HepG2 (cell line): Measurements from ENCODE around the gene SCEL. TPM values are rescaled to one million over a fixed set of nuclear protein-coding genes. Genes with fewer than 3 reads are reported as not detected.
"Not testable (repeated sequence)": the region's sequence is repeated elsewhere in the genome, so short reads cannot be mapped to it uniquely, and the experiment has no call there.

Experiments
- ATAC-seq: fragments of 200-7000 bp; cut with Tn5 transposase; 3 replicates; pipeline ENCODE4 v1.9.1; 2020; ENCODE audit warnings: mild to moderate bottlenecking, moderate library complexity
- BruUV-seq: library from RNA; stranded (reverse); fragments of 400-500 nt; replicated peaks from 2 replicates; lab custom pipeline; 2021; lab: Mats Ljungman, UMichigan
- CTCF ChIA-PET: fragments of 300-600 bp; formaldehyde crosslinking; extraction: SDS; loops from one replicate; lab custom pipeline; 2021; ENCODE audit warnings: low total read pairs, inconsistent platforms, low intra/inter-chr PET ratio; lab: Yijun Ruan, JAX
- POLR2A ChIA-PET: fragments of 350-600 bp; sonication (Branson Sonifier 250); formaldehyde crosslinking; loops from one replicate; lab custom pipeline; 2020; ENCODE audit warnings: antibody characterized with exemption, inconsistent platforms; lab: Yijun Ruan, JAX
- DNase-seq: peaks from one replicate; pipeline ENCODE4 v3.0.0-alpha.2; 2015; ENCODE audit warnings: low spot score
- FAIRE-seq: peaks from 3 replicates; lab custom pipeline; 2011; peaks lifted over from hg19 to GRCh38; lab: Jason Lieb, UNC
- H2AFZ ChIP-seq: one replicate; pipeline ENCODE4 v1.6.1; 2011; ENCODE audit warnings: low read length, inconsistent platforms
- H3K27ac ChIP-seq: fragments of 300-600 bp; 3 replicates; pipeline ENCODE4 v1.8.0; 2011; ENCODE audit warnings: mixed run types, mild to moderate bottlenecking, mixed read lengths, low read length, inconsistent platforms; ENCODE audit not compliant: insufficient read depth; ENCODE audit errors: extremely low read length
- H3K27me3 ChIP-seq, 2 experiments: fragments of 200-600 bp in 1 of 2; 2 replicates in 1 of 2; 3 replicates in 1 of 2; pipeline versions ENCODE4 v1.6.0 to v1.8.0; 2011; ENCODE audit warnings: low read length in 2 of 2, mild to moderate bottlenecking in 2 of 2, moderate library complexity in 2 of 2, inconsistent platforms in 1 of 2; ENCODE audit not compliant: insufficient read depth in 2 of 2, control insufficient read depth in 1 of 2
- H3K36me3 ChIP-seq, 2 experiments: fragments of 200-600 bp in 1 of 2; replicated peaks in 1 of 2; 2 replicates in 1 of 2; 3 replicates in 1 of 2; pipeline versions ENCODE4 v1.5.1 to v1.8.0; 2011; ENCODE audit warnings: low read length in 2 of 2, inconsistent platforms in 1 of 2; ENCODE audit not compliant: insufficient read depth in 2 of 2, control insufficient read depth in 1 of 2
- H3K4me1 ChIP-seq: 2 replicates; pipeline ENCODE4 v1.5.1; 2012; ENCODE audit warnings: low read length, inconsistent platforms; ENCODE audit not compliant: insufficient read depth
- H3K4me2 ChIP-seq: 2 replicates; pipeline ENCODE4 v1.6.0; 2011; ENCODE audit warnings: low read depth, low read length, inconsistent platforms
- H3K4me3 ChIP-seq, 3 experiments: fragments of 200-600 bp in 1 of 3; sonication (generic), shearing (Covaris generic) in 1 of 3; replicated peaks in 1 of 3; 2 replicates each; pipeline ENCODE4 v1.5.1; 2011 to 2016; ENCODE audit warnings: low read length in 3 of 3, inconsistent platforms in 2 of 3, low read depth in 2 of 3, mild to moderate bottlenecking in 2 of 3, control low read depth in 1 of 3, mixed read lengths in 1 of 3; ENCODE audit not compliant: insufficient read depth in 1 of 3
- H3K79me2 ChIP-seq: one replicate; pipeline ENCODE4 v1.6.1; 2011; ENCODE audit warnings: low read length, inconsistent platforms; ENCODE audit not compliant: insufficient read depth
- H3K9ac ChIP-seq: 2 replicates; pipeline ENCODE4 v1.6.0; 2011; ENCODE audit warnings: mild to moderate bottlenecking, low read depth, low read length, inconsistent platforms; ENCODE audit not compliant: insufficient read depth
- H3K9me3 ChIP-seq: 2 replicates; pipeline ENCODE4 v1.5.1; 2012; ENCODE audit warnings: mild to moderate bottlenecking, low read length
- H4K20me1 ChIP-seq: 2 replicates; pipeline ENCODE4 v1.6.0; 2011; ENCODE audit warnings: inconsistent platforms, mild to moderate bottlenecking, low read length, moderate library complexity; ENCODE audit not compliant: insufficient read depth
- BRD4 ChIP-seq: sonication (generic); formaldehyde crosslinking; IDR thresholded peaks from 2 replicates; pipeline ENCODE4 v1.4.0; 2020; ENCODE audit warnings: missing genetic modification reagents
- PAF1 ChIP-seq: IDR thresholded peaks from 2 replicates; pipeline ENCODE4 v1.6.1; 2016; ENCODE audit warnings: missing genetic modification reagents, missing compliant biosample characterization
- SOX5 ChIP-seq: IDR thresholded peaks from 2 replicates; pipeline ENCODE4 v1.6.1; 2016; ENCODE audit warnings: borderline replicate concordance
- TBP ChIP-seq: sonication (generic); formaldehyde crosslinking; IDR thresholded peaks from 2 replicates; pipeline ENCODE4 v1.5.0; 2020; ENCODE audit warnings: missing genetic modification reagents
- ZNF292 ChIP-seq: sonication (generic); formaldehyde crosslinking; IDR thresholded peaks from 2 replicates; pipeline ENCODE4 v1.8.1; 2022; ENCODE audit warnings: mild to moderate bottlenecking, low read depth, missing genetic modification reagents, borderline replicate concordance
- WGBS: methylation state at CpG from one replicate; pipeline ENCODE4 v1.1.6; 2017; ENCODE audit warnings: low lambda C conversion rate; 5-methylcytosine and 5-hydroxymethylcytosine counted together
- in situ Hi-C: cut with HindIII; loops from 2 replicates; pipeline ENCODE4 v1.10.0; 2017; ENCODE audit warnings: low pct_unique_long_range_greater_than_20kb; ENCODE audit not compliant: extremely low pct_ligation_motif_present
- intact Hi-C: fragments of 100-400 bp; cut with micrococcal nuclease; formaldehyde crosslinking; loops from one replicate; pipeline ENCODE4 v1.10.0; 2022; ENCODE audit not compliant: unreplicated experiment
- polyA plus RNA-seq, 8 experiments: library from polyadenylated mRNA; depleted of rRNA in 3 of 8; stranded (reverse) in 7 of 8; unstranded in 1 of 8; fragments of >200 nt; fragmentation: Illumina TruSeq in 4 of 8; extraction: Trizol in 4 of 8; gene quantifications; 2 replicates each; pipeline versions ENCODE4 v1.2.1 to v1.2.3, GENCODE V29; 2011 to 2016; ENCODE audit warnings: low read depth in 4 of 8, missing spikeins in 1 of 8, mixed read lengths in 1 of 8; ENCODE audit not compliant: insufficient read depth in 1 of 8
- total RNA-seq, 5 experiments: library from RNA; depleted of rRNA; stranded (reverse); fragments of >200 nt; fragmentation: Illumina TruSeq; extraction: Trizol; gene quantifications; 2 replicates each; pipeline ENCODE4 v1.2.3, GENCODE V29; 2016; ENCODE audit warnings: low read depth in 1 of 5

The SCEL gene
- total and polyA plus RNA-seq, 2 of the 13 experiments (the other 11 are each of a cell fraction or from before 2014, with no cell fraction given) = not detected

- POLR2A ChIA-PET = no interaction called here
- WGBS = 41% methylated on average over 3 of the region's 15 CpGs
- in situ Hi-C loops (no loop called here), intact Hi-C loops (no loop called here)
- no TSS peak for BruUV-seq
- ATAC-seq (no peak), DNase-seq (no peak), FAIRE-seq (no peak)
- H3K4me1 ChIP-seq = no peaks in the 10 kb centered on the region
- H3K79me2 ChIP-seq = no peaks in the 10 kb centered on the region
- no peak overlapping the region for H3K4me3 ChIP-seq
- no peak overlapping the region for H3K27ac ChIP-seq
- H3K27me3 ChIP-seq = no peaks in the 10 kb centered on the region; a peak in 1 of 5 replicates
- no peaks in the 10 kb centered on the region for H3K9me3 ChIP-seq
- no peak overlapping the region for H2AFZ ChIP-seq
- H3K4me2 ChIP-seq = no peak overlapping the region
- CTCF ChIA-PET = no interaction called here
- H3K9ac ChIP-seq = no peak overlapping the region
- TF ChIP-seq ZNF292 (CRISPR knock-in tag) (no peak), TBP (CRISPR knock-in tag) (no peak), BRD4 (CRISPR knock-in tag) (no peak), SOX5 (CRISPR knock-in tag) (no peak), PAF1 (CRISPR knock-in tag) (no peak)
- no peaks in the 10 kb centered on the region for H4K20me1 ChIP-seq
- H3K36me3 ChIP-seq = no peaks in the 10 kb centered on the region
These were observed 125.3 kb downstream of the SCEL start for GRCh38 chr13:77660841-77661250.

GRCh38 chr13:77662301-77662700 is 126.8 kb downstream of the SCEL start:
- 32% methylated on average over 15 of the region's 16 CpGs for WGBS
- H3K27ac ChIP-seq, in situ Hi-C loops, BruUV-seq, H2AFZ ChIP-seq, H3K4me3 ChIP-seq, H3K9ac ChIP-seq, H3K4me1 ChIP-seq, H3K27me3 ChIP-seq, POLR2A ChIA-PET, intact Hi-C loops, FAIRE-seq, H3K36me3 ChIP-seq, H3K4me2 ChIP-seq, DNase-seq, H3K9me3 ChIP-seq, CTCF ChIA-PET, H4K20me1 ChIP-seq, H3K79me2 ChIP-seq, ATAC-seq: not testable (repeated sequence)

- intact Hi-C loops, BruUV-seq, FAIRE-seq, H3K27ac ChIP-seq, H2AFZ ChIP-seq, CTCF ChIA-PET, H3K9ac ChIP-seq, H3K36me3 ChIP-seq, ATAC-seq, H4K20me1 ChIP-seq, H3K4me3 ChIP-seq, H3K9me3 ChIP-seq, in situ Hi-C loops, H3K4me2 ChIP-seq, H3K79me2 ChIP-seq, DNase-seq, H3K27me3 ChIP-seq, POLR2A ChIA-PET, H3K4me1 ChIP-seq: not testable (repeated sequence)
- WGBS = no CpG with 5 or more reads among the region's 15 CpGs
These were observed 127.3 kb downstream of the SCEL start for GRCh38 chr13:77662831-77663230.
